ENCODE data around the gene EFNB2.

Gene EFNB2

DNA sequence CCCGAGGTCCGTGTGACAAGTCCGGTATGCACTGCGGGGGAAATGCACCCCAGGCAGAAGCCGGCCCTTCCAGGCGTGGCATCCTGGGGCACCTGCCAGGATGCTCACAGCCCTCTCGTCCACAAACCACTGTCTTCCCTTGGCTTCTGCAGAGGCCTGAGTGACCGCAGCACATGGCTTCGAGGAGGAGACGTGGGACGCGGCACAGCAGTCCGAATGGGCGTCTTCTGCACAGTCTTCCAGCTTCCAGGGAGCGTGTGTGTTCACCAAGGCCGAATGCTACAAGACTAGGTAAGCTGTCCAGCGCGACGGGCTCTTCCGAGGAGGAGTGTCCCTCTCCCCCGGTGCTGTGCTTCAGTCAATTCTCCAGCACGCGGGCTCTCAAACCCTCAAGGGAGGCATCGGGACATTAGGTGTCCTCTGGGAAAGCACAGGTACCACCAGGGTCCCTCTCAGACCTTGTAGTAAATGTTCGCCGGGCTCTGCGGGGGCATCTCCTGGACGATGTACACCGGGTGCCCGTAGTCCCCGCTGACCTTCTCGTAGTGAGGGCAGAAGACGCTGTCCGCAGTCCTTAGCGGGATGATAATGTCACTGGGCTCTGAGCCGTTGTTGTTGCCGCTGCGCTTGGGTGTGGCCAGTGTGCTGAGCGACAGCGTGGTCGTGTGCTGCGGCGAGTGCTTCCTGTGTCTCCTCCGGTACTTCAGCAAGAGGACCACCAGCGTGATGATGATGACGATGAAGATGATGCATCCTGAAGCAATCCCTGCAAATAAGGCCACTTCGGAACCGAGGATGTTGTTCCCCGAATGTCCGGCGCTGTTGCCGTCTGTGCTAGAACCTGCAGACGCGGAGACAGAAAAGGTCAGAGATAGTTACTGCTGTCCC, 42.6 kb downstream of the EFNB2 start:
- H3K4me3 ChIP-seq (ENCODE audit: low read length), result no peak overlapping the region
- no peak for DNase-seq (ENCODE audit: low read depth)
- TF ChIP-seq, protein P1, sequence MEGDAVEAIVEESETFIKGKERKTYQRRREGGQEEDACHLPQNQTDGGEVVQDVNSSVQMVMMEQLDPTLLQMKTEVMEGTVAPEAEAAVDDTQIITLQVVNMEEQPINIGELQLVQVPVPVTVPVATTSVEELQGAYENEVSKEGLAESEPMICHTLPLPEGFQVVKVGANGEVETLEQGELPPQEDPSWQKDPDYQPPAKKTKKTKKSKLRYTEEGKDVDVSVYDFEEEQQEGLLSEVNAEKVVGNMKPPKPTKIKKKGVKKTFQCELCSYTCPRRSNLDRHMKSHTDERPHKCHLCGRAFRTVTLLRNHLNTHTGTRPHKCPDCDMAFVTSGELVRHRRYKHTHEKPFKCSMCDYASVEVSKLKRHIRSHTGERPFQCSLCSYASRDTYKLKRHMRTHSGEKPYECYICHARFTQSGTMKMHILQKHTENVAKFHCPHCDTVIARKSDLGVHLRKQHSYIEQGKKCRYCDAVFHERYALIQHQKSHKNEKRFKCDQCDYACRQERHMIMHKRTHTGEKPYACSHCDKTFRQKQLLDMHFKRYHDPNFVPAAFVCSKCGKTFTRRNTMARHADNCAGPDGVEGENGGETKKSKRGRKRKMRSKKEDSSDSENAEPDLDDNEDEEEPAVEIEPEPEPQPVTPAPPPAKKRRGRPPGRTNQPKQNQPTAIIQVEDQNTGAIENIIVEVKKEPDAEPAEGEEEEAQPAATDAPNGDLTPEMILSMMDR (conservative IDR thresholded peaks at IDR 0.05; ENCODE audit: low read depth, low read length), result no peak

DNA sequence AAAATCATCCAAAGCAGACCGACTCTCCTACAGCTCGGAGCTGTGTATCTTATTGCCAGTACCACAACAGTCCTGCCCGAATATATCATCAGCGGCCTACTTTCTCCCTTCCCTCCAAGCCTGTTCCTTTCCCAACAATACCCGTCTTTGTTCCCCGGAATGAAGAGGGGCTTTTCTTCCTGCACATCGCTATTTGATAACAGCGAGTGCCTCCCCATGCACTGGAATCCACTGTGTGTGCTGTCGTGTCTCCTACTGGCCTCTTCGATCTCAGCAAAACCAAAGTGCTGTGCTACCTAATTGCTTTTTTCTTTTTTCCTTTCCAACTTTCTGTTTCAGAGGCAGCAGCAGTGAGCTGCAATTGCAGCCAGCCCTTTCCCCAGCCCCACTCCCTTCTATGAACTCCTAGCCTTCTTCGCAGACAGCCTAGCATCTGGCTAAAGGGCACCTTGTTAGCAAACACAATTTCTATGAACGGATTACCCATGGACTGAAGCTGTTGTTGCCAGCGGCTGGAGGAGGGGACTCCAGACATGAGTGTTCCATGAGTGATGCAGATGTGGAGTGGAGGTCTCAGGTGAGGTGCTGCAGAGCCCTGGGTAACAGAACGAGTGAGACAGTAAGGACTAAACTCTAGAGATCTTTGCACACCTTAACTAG, 43.4 kb downstream of the EFNB2 start:
- H3K4me3 ChIP-seq (ENCODE audit: low read length), result no peak overlapping the region
- no peak for DNase-seq (ENCODE audit: low read depth)
- TF ChIP-seq, protein P1 (conservative IDR thresholded peaks at IDR 0.05; ENCODE audit: low read depth, low read length), result no peak

DNA sequence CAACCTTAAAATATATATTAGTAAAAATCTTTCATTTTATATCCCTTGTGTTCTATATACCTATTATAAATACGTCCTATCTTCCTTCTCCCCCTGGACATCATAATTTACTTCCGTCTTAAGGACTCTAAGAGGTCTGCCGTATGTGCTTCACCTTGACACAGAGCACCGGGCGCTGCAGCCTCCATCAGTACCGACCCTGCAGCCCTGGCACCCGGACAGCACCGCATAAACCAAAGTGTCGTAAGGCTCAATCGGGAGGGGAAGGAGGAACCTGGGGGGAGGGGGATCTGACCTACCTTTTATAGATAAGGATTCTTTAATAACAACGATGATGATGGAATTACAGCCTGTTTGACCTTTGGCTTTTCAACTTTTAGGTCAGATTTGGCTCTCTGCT, 44.0 kb downstream of the EFNB2 start:
- no peak overlapping the region for H3K4me3 ChIP-seq (ENCODE audit: low read length)
- no peak for DNase-seq (ENCODE audit: low read depth)
- TF ChIP-seq, protein P1 (conservative IDR thresholded peaks at IDR 0.05; ENCODE audit: low read depth, low read length), result no peak

DNA sequence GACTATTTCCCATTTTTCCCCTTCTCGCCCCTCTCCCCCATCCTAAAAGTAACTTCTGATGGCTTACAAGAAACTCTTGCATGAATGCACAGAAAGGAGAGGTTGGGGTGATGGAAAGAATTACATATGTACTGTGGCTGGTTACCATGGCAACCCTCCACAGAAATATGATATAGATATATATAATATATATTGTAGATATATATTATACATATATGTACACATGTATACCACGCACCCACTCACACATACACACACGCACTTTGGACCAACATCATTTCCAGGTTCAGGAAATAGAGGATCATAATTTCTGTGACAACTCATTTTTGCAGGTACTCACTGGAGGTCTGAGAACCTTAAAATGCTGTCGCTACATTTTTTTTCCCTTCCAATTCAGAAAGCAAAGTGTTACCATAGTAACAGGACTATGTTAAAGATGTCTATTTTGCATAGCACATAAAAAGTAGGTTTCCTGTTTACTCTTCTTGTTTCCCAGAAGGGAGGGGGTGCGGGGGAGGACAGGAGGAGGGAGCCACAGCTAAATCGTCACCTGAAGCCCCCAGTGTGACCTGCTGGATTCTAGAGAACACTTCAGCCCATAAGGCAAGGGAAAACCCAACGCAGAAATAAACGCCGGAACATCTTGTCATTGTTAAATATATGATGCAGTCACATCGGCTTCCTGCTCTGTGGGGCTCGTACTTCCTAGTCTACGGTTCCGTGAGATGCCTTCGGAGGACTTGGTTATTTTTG, 44.7 kb downstream of the EFNB2 start:
- TF ChIP-seq, protein P1 (conservative IDR thresholded peaks at IDR 0.05; ENCODE audit: low read depth, low read length), result no peak
- DNase-seq (ENCODE audit: low read depth), result no peak
- H3K4me3 ChIP-seq (ENCODE audit: low read length), result no peak overlapping the region

DNA sequence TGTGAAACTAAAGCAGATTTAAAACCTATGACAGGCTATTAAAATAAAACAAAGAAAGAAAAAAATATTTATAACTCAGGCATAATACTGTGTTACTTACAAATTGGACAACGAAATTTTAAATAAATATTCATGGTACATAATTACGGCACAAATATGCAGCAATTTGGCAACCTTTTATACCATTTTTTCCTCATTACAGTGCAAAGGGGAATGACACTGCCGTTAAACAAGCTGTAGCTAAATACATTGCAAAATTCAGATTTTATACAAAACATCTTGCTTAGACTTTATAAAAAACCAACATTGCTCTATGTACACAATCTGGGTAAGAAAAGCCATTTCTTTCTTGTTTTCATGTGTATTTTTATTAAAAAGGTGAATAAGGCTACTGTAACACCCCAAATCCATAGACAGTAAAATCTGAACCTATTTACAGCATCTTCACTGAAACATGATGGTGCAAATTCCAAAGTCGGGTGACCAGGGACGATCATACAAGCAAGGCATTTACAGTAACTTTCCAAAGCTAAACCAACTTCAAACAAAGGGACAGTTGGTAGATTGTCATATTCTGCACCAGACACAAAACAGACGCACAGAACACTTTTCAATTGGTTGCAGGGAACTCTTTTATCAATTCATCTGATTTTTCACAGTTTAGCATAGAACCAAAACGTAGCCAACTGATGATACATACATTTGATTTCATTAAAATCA, 45.5 kb downstream of the EFNB2 start:
- no peak overlapping the region for H3K4me3 ChIP-seq (ENCODE audit: low read length)
- no peak for DNase-seq (ENCODE audit: low read depth)
- TF ChIP-seq, protein P1 (conservative IDR thresholded peaks at IDR 0.05; ENCODE audit: low read depth, low read length), result no peak

DNA sequence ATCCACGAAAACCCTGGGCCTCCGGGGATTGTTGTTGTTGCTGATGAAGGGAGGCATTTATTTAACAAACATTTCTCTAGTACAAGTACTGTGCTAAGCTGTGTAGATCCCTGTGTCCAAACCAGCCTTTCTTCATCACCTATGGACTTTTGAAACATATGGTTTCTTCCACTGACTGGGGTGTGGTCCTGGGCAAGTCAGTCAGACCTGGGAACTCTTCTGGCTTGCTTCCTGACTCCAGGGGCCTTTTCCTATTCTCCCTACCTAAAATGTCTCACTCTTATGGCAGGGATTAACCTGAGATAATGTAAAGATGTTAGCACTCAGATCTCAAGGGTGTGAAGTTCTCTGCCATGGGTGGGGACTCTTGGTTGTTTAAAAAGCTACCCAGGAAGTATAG, 46.8 kb downstream of the EFNB2 start:
- H3K4me3 ChIP-seq (ENCODE audit: low read length), result no peak overlapping the region
- TF ChIP-seq, protein P1 (conservative IDR thresholded peaks at IDR 0.05; ENCODE audit: low read depth, low read length), result no peak
- DNase-seq (ENCODE audit: low read depth), result no peak

Data from retinal pigment epithelial cell (primary cell).